ENCODE measurements around the gene TTLL13.

TTLL13 gene

DNA sequence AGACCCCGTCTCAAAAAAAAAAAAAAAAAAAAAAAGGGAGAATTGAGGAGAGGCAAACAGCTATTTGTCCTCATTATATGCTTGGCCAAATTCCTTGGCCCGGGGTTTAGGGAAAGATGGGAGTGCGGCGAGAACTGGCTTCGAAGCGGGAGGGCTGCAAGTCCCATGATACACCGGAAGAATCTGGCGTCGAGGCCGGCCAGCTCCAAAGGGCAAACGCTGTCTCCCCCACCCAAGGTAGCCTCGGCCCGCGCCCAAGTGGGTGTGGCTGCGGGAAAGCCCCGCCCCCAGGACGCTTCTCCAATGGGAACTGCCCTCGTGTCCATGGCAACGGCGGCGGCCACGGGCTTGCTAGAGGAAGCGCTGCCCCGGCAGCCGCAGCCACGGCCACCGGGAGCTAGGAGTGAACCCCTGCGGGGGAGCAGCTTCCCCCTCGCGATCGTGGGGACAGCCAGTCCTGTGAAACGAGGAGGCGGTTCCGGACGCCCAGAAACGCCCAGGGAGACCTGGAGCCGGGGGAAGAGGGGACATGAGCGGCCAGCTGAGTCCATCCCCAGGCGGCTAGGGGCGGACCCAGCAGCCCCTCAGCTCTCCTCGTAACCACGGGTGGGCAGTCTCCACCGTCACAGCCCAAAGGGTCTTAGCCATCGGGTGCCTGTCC lies at the start of gene TTLL13:
Gene TTLL13, plus strand, starts transcription at position 354 of the 661 bp plus-strand sequence. CDS start 1,075 bp downstream, outside the sequence.
- DNase-seq: peak; percentile 42

- DNase-seq: no peak
These were observed 48.7 kb upstream of the TTLL13 start for GRCh38 chr15:90200534-90201129.

DNA sequence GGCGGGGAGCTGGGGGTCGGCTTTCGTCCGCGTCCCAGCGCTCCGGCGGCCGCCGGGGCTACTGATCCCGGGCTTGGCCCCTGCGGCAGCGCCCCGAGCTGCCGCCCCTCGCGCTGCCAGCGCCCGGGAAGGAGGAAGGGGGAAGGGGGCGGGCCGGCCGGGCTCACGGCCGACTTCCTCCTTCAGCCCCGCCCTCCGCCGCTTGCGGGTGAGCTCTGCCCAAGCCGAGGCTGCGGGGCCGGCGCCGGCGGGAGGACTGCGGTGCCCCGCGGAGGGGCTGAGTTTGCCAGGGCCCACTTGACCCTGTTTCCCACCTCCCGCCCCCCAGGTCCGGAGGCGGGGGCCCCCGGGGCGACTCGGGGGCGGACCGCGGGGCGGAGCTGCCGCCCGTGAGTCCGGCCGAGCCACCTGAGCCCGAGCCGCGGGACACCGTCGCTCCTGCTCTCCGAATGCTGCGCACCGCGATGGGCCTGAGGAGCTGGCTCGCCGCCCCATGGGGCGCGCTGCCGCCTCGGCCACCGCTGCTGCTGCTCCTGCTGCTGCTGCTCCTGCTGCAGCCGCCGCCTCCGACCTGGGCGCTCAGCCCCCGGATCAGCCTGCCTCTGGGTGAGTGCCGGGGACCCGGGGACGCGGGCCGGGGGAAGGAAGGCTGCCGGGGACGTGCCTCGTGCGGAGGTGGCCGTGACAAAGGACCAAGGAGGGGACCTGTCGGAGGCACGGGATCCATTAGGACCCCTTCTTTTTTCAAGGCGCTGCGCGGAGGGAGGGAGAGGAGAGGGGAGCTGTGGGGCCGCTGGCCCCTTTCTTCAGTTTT lies 48.0 kb upstream of the TTLL13 start, which contains the start of gene SEMA4B:
Gene SEMA4B, plus strand, starts transcription at position 201 of the 814 bp plus-strand sequence. Its CDS starts 249 bp downstream, at position 450.
- DNase-seq: no peak

- no peak for DNase-seq
These were observed 47.4 kb upstream of the TTLL13 start for GRCh38 chr15:90201944-90202375.

DNA sequence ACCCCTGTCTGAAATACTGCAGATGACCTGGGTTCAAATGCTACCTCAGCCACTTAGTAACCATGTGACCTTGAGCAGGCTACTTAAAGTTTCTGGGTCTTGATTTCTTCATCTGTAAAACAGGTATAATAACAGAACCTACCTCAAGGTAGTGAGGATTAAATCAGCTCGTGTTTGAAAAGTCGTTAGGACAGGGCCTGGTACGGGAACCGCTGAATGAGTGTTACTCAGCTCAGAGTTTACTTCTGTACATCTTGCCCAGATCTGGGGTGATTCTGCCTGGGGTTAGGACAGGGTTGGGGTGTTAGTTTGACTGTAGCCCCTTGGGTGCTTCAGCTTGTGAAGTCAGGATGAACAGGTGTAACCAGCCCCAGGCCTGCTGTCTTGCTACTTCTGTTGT lies 46.4 kb upstream of the TTLL13 start:
- no peak for DNase-seq

DNA sequence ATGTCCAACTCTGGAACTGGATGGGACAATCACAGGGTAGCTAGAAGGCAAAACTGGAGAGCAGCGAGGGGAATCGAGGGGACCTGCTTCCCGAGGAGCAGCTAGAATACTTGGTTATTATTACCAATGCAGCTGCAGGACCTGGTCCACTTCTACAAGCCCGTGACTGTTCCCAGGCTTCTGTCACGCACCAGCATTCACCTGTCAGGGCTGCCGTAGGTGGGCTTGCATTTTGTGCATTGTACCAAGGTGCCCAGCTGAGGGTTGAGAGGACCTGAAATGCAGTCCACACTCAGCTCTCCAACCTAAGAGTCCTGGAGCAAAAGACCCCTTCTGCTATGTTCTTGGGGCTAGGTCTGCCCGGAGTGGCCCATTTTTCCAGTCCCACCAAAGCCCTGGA lies 45.9 kb upstream of the TTLL13 start:
- DNase-seq: no peak

DNA sequence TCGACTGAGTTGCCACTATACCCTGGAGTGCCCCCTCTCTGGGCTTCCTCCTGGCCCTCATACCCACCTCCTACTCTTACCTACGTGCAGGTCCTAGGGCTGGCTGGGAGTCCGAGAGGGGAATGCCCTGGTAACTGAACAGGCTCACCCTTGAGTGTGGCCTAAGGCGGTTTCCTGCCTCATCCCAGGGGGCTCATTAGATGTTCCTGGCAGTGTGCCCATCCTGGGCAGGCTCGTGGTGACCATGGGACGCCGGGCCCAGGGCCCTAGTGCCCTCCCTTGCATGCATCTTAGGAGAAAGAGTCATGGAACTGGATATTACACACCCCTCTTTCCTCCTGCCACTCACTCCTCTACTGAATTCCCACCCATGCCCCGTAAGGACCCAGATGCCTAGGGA lies 45.4 kb upstream of the TTLL13 start:
- no peak for DNase-seq

- no peak for DNase-seq
These were observed 44.1 kb upstream of the TTLL13 start for GRCh38 chr15:90205050-90205848.

- DNase-seq: no peak
These were observed 43.5 kb upstream of the TTLL13 start for GRCh38 chr15:90205886-90206285.

- DNase-seq: no peak
These were observed 42.1 kb upstream of the TTLL13 start for GRCh38 chr15:90207252-90207651.

- DNase-seq: no peak
These were observed 41.0 kb upstream of the TTLL13 start for GRCh38 chr15:90208356-90208755.

DNA sequence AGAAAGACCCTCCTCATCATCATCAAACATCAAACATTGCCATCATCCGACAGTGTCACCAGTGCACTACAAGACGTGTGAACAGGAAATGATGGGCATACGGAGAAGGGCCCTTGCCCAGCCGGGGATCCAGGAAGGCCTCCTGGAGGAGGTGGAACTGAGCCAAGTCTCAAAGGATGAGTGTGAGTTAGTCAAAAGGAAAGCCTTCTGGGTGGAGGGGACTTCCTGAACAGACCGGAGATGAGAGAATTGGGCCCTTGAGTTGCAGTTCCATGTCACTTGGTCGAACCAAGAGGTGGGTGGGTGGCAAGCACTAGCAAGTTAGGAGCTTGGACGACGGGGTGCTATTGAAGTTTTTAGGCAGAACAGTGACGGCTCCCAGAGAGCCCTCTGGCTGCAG lies 39.8 kb upstream of the TTLL13 start:
- no peak for DNase-seq

GRCh38 chr15:90210593-90210992 lies 38.8 kb upstream of the TTLL13 start:
- no peak for DNase-seq

DNA sequence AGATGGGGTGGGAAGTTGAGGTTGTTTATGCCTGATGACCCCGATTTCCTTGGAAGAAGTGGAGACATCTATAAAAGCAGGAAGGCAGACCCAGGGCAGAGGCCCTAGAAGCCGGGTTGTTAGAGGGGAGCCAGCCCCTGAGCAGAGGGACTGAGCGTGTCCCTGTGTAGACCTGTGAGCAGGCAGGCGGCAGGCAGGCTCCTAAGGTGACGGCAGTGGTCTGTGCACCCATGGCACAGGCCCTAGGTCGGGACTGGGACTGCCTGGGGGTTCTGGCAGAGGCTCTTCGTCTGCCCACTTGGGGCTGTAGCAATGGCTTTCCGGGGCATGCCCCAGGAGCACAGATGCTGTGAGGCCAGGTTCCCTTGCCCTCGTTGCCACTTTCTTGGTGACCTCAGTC lies 38.3 kb upstream of the TTLL13 start:
- DNase-seq: no peak

DNA sequence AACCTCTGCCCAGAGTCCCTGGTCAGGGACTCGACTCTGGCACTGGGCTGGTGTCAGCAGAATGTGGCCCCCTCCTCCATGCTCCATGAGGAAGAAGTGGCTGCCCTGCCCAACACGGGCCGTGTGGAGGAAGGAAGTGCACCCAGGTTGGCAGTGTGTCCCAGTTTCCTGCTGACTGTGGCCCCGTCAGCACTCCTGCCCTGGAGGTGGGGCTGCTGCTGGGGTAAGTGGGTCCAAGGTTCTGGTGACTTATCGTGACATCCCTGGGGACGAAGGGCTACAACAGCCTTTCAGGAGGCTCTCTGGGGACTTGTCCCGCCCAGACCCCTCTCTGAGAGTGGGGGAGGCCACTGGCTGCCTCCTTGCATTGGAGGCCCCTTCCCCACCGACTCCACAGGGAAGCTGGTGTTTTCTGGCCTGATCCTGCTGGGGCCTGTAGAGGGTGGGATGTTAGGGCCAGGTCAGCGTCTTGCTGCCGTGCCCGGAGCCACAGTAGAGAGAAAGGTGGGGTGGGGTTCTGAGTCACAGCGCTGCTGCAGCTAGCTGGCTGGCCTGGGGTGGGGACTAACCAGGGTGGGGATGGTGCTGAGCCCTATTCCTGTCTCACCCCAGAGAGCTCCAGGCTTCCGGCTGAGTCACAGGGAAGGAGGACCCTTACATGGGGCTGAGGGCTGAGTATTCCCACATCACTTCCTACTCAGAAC lies 37.8 kb upstream of the TTLL13 start:
- DNase-seq: no peak

GRCh38 chr15:90212221-90213098 lies 36.9 kb upstream of the TTLL13 start:
- no peak for DNase-seq

DNA sequence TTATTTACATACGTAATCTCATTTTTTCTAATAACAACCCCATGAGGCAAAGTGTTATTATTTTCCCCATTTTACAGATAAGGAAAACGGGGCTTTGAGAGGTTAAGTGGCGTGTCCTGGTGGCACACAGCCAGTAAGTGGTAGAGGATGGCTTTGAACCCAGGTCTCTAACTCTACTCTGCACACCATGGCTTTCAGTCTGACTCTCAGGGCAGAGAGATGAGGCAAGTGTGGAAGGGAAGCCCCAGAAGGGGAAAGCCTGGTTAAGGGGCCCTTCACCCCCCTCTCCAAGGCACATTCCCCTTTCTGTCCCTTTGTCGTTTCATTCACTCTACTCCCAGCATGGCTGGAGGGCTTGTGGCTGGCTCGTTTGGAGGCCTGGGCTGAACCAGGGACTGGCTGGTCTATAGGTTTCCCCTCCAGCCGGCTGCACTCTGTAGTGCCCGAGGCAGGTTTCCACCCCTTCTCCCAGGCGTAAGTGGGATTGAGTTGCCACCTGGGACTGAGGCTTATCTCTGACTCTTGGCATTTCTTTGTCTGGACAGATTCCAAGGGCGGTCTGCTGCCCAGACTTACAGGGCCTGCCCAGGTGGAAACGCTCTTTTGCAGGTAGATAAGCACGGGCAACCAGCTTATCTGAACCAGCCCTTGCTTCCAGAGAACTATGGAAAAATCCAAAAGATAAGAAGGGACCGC lies 36.1 kb upstream of the TTLL13 start:
- DNase-seq: no peak

DNA sequence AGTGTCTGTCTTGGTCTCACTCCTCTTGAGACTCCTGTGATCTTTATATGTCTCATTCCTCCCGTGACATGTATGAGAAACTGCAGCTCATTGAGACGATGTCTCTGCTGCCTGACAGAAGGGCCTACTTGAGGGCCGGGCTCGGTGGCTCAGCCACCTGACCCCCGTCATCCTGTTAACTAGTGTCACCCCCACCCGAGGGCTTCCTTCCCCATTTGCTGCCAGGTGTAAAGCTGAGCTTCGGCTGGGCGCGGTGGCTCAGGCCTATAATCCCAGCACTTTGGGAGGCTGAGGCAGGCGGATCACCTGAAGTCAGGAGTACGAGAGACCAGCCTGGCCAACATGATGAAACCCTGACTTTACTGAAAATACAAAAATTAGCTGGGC lies 35.5 kb upstream of the TTLL13 start:
- DNase-seq: no peak

- DNase-seq: no peak
These were observed 34.7 kb upstream of the TTLL13 start for GRCh38 chr15:90214553-90215196.

Measured in GOT3 (cell line).